ENCODE results near the gene NDUFV2.

DNA sequence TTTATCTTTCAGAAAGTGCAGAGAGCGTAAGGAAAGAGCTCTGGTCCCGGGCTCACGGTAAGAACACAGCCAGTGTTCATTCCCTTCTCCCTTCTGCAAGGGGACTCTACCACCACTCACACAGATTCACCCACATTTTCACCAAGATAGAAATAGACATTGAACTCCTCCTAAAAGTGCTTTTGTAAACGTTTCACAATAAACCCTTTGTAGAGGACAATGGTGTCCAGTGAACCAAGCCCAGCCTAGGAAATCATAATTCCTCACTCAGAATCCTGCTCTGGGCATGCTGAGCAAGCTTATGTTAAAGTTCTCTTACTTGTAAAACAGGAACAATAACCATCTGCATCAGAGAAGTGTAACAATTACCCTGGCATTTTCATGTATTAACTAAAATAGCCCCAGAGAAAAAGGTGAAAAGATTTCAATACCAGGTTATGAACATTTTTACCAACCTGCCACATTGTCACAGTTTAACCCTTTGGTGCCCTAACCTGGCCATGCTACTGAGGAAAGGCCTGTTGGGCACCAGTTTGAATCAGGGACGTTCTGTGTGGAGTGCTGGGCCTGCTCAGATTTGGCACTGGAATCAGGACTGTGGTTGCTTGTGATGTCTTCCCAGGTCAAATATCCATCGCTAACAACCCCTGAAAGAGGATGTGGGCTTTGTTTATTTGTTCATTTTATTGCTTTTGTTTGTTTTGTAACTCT is 22.5 kb upstream of the NDUFV2 start:
- TF ChIP-seq, protein P1, sequence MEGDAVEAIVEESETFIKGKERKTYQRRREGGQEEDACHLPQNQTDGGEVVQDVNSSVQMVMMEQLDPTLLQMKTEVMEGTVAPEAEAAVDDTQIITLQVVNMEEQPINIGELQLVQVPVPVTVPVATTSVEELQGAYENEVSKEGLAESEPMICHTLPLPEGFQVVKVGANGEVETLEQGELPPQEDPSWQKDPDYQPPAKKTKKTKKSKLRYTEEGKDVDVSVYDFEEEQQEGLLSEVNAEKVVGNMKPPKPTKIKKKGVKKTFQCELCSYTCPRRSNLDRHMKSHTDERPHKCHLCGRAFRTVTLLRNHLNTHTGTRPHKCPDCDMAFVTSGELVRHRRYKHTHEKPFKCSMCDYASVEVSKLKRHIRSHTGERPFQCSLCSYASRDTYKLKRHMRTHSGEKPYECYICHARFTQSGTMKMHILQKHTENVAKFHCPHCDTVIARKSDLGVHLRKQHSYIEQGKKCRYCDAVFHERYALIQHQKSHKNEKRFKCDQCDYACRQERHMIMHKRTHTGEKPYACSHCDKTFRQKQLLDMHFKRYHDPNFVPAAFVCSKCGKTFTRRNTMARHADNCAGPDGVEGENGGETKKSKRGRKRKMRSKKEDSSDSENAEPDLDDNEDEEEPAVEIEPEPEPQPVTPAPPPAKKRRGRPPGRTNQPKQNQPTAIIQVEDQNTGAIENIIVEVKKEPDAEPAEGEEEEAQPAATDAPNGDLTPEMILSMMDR (IDR thresholded peaks at IDR 0.05; ENCODE audit: low read length): no peak
- no peak for TF ChIP-seq EZH2 (IDR thresholded peaks at IDR 0.05; ENCODE audit: borderline replicate concordance, low read length)

Measured in OCI-LY1 (cell line).